ENCODE results near the gene DYNC1LI2. TPM values are rescaled to one million over a fixed set of nuclear protein-coding genes. Genes with fewer than 3 reads are reported as not detected.

The DYNC1LI2 gene
- total and polyA plus RNA-seq, 8 donors = 44.4 to 83.0 (median 66.2) TPM

DNA sequence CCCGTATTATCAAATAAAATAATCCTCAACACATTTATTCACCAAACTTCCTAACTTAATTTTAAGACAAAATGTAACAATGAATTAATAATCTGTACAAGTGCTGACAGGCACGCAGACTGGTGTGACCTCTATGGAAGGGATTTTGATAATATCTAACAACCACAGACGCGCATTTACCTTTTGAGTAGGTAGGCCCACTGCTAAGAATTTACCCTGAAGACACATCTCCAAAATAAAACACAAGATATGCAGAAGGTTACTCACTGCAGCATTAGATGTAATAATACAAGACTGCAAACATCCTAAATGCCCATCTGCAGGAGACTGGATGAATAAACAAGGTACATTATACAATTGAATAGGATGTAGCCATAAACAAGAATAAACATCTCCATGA lies 32.2 kb downstream of the DYNC1LI2 start:
- 96% methylated on average over 4 of the region's 4 CpGs for WGBS, 2 donors
- H3K9me3 ChIP-seq = no peaks in the 10 kb centered on the region
- TF ChIP-seq CTCF (IDR thresholded peaks at IDR 0.05) = no peak
- H3K27me3 ChIP-seq = no peaks in the 10 kb centered on the region
- H3K36me3 ChIP-seq = peaks cover under 1 to 27% (median 12%) of the 10 kb centered on the region in 3 donors
- H3K4me3 ChIP-seq = no peak overlapping the region
- H3K4me1 ChIP-seq = no peaks in the 10 kb centered on the region
- intact Hi-C loops (cut with DNase I) = no loop called here
- no peak overlapping the region for H3K27ac ChIP-seq
- FAIRE-seq (no peak), DNase-seq (no peak), ATAC-seq (no peak)

DNA sequence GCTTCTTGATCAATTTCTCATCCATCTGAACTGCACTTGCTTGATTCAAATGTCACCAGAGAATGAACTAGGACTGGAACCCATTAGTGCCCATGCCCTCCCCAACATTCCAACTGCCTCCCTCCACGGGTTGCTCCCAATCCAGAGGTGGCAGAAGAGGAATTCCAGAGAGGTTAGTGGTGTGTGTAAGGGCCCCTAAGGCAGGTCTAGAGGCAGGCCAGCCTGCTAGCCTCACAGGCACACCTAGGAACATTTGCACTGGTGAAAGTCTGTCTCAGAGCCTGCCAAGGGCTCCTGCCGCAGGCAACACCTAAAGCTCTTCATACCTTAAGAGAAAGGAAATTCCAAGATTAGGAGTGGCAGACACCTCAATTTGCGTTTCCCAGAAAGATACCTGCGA lies 33.6 kb downstream of the DYNC1LI2 start:
- no peaks in the 10 kb centered on the region for H3K4me1 ChIP-seq
- no peak for FAIRE-seq
- 81 to 87% methylated on average over 4 of the region's 4 CpGs for WGBS, 2 donors
- ATAC-seq = peak in 1 of 4 donors; percentile 22
- H3K27me3 ChIP-seq = no peaks in the 10 kb centered on the region
- no peak overlapping the region for H3K27ac ChIP-seq
- DNase-seq = no peak
- H3K36me3 ChIP-seq = peaks cover 0 to 14% (median 0%) of the 10 kb centered on the region in 3 donors
- no peaks in the 10 kb centered on the region for H3K9me3 ChIP-seq
- H3K4me3 ChIP-seq = no peak overlapping the region
- intact Hi-C loops (cut with DNase I) = no loop called here
- no peak for TF ChIP-seq CTCF (IDR thresholded peaks at IDR 0.05)

GRCh38 chr16:66717112-66717675 lies 34.2 kb downstream of the DYNC1LI2 start:
- H3K27me3 ChIP-seq = no peaks in the 10 kb centered on the region
- no peak overlapping the region for H3K4me3 ChIP-seq
- H3K36me3 ChIP-seq = peaks cover 0 to 8% (median 0%) of the 10 kb centered on the region in 3 donors
- no peak overlapping the region for H3K27ac ChIP-seq
- no peaks in the 10 kb centered on the region for H3K9me3 ChIP-seq
- 73 to 79% methylated on average over 12 of the region's 12 CpGs for WGBS, 2 donors
- no peaks in the 10 kb centered on the region for H3K4me1 ChIP-seq
- peak in 2 of 4 donors; percentile 6 to 10 for TF ChIP-seq CTCF (IDR thresholded peaks at IDR 0.05)
- intact Hi-C loops (cut with DNase I) = no loop called here
- DNase-seq (no peak), FAIRE-seq (no peak), ATAC-seq (peak in 3 of 4 donors; percentile 47 to 65 (median 57))

DNA sequence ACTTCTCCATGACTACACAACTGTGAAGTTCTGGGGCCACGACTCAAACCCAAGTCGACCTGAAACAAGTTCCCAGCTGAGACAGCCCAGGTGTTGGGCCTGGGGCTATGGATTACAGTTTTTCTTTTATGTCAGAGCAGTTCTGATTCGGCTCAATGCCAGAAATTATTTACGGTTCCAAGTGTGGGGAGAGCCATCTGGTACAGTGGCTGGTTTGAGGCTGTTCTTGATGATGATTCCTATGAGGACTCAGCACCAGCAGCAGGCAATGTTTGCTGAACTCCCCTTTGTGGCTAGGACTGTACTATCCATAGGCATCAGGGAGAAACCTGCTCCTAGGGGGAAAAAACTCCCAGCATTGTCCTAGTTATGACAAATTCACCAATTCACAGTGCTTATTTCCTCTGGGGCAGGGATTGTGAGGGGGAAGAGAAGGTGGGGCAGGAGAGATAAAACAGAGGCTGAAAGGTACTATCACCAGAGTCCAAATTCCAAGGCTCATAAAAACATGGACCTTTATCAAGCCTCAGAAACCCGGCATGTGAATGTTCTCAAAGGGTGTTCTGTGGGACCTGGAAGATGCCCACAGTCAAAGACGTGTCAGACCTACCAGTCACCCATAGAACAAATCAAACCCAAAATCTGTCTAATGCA lies 36.6 kb downstream of the DYNC1LI2 start:
- Histone ChIP-seq H3K27me3 (no peaks in the 10 kb centered on the region), H3K4me3 (no peak overlapping the region), H3K27ac (no peak overlapping the region), H3K36me3 (no peaks in the 10 kb centered on the region), H3K4me1 (no peaks in the 10 kb centered on the region), H3K9me3 (no peaks in the 10 kb centered on the region)
- FAIRE-seq (no peak), ATAC-seq (peak in 1 of 4 donors; percentile 26), DNase-seq (no peak)
- WGBS, 2 donors = 37 to 39% methylated on average over 6 of the region's 6 CpGs
- TF ChIP-seq CTCF (IDR thresholded peaks at IDR 0.05) = no peak
- intact Hi-C loops (cut with DNase I) = no loop called here

DNA sequence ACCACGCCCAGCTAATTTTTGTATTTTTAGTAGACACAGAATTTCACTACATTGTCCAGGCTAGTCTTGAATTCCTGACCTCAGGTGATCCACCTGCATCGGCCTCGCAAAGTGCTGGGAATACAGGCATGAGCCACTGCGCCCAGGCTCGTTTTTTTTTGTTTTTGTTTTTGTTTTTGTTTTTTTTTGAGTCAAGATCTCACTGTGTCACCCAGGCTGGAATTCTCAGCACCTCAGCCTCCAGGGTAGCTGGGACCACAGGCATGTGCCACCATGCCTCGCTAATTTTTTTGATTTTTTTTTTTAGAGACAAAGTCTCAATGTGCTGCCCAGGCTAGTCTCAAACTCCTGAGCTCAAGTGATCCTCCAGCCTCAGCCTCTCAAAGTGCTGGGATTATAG lies 37.3 kb downstream of the DYNC1LI2 start:
- Histone ChIP-seq H3K9me3 (no peaks in the 10 kb centered on the region), H3K27me3 (no peaks in the 10 kb centered on the region), H3K36me3 (no peaks in the 10 kb centered on the region), H3K4me1 (no peaks in the 10 kb centered on the region), H3K27ac (no peak overlapping the region), H3K4me3 (no peak overlapping the region)
- FAIRE-seq (no peak), DNase-seq (no peak), ATAC-seq (no peak)
- TF ChIP-seq CTCF (IDR thresholded peaks at IDR 0.05) = no peak
- intact Hi-C loops (cut with DNase I) = no loop called here
- 87 to 89% methylated on average over 6 of the region's 6 CpGs for WGBS, 2 donors
